K562 (cell line): ENCODE data around the gene RSAD1. TPM values are rescaled to one million over a fixed set of nuclear protein-coding genes. Genes with fewer than 3 reads are reported as not detected.
A peak's percentile ranks its signal among the peaks of the same experiment; 100 is the strongest.

ENCODE experiments used
- C11orf30 ChIP-seq: fragments of 450-650 bp; IDR thresholded peaks from 2 replicates; pipeline ENCODE4 v1.6.1; 2016; ENCODE audit warnings: low read depth, mild to moderate bottlenecking
- CEBPG ChIP-seq, 3 experiments: fragments of 200-800 bp in 1 of 3; sonication (Bioruptor generic) in 1 of 3; sonication (generic) in 1 of 3; formaldehyde crosslinking in 1 of 3; IDR thresholded peaks in 2 of 3; conservative IDR thresholded peaks in 1 of 3; 2 replicates each; pipeline versions ENCODE4 v1.6.1 to v1.8.0; 2016 to 2022; ENCODE audit warnings: missing compliant biosample characterization in 2 of 3, missing genetic modification characterization in 2 of 3, mild to moderate bottlenecking in 1 of 3, missing genetic modification reagents in 1 of 3
- HMGN3 ChIP-seq: IDR thresholded peaks from 2 replicates; pipeline ENCODE4 v1.6.1; 2011; ENCODE audit warnings: borderline replicate concordance, low read depth, mild to moderate bottlenecking, mixed read lengths, low read length; ENCODE audit not compliant: insufficient read length; ENCODE audit errors: extremely low read depth
- MTA2 ChIP-seq: fragments of 450-650 bp; IDR thresholded peaks from 2 replicates; pipeline ENCODE4 v1.6.1; 2016; ENCODE audit warnings: low read depth
- MTA3 ChIP-seq: fragments of 450-650 bp; formaldehyde crosslinking; IDR thresholded peaks from 2 replicates; pipeline ENCODE4 v1.6.1; 2017; ENCODE audit warnings: mild to moderate bottlenecking, borderline replicate concordance
- PCBP1 ChIP-seq: fragments of 200-400 bp; formaldehyde crosslinking; IDR thresholded peaks from 2 replicates; pipeline ENCODE4 v1.6.1; 2018; ENCODE audit warnings: mild to moderate bottlenecking, low read depth, low read length; ENCODE audit not compliant: poor library complexity, severe bottlenecking
- SRSF3 ChIP-seq: fragments of 200-400 bp; formaldehyde crosslinking; IDR thresholded peaks from 2 replicates; pipeline ENCODE4 v1.6.1; 2016; ENCODE audit warnings: mild to moderate bottlenecking, low read length, moderate library complexity; ENCODE audit not compliant: insufficient read depth
- ZNF445 ChIP-seq: fragments of 250-450 bp; sonication (Bioruptor Pico); IDR thresholded peaks from 2 replicates; pipeline ENCODE4 v1.4.0; 2020; ENCODE audit warnings: low read depth, mild to moderate bottlenecking, moderate library complexity
- polyA plus RNA-seq, 8 experiments: library from polyadenylated mRNA; depleted of rRNA in 4 of 8; stranded (reverse) in 5 of 8; unstranded in 3 of 8; fragments of >200 nt; fragmentation: Nextera tagmentation in 2 of 8; fragmentation: Illumina TruSeq in 1 of 8; extraction: Ambion mirVana in 2 of 8; extraction: Trizol in 1 of 8; gene quantifications; 2 replicates each; pipeline versions ENCODE4 v1.2.1 to v1.2.3, GENCODE V29; 2011 to 2014; ENCODE audit warnings: inconsistent platforms in 1 of 8, missing spikeins in 1 of 8
- total RNA-seq, 7 experiments: library from RNA; depleted of rRNA in 6 of 7; stranded (reverse); fragments of >200 nt in 6 of 7; fragmentation: Illumina TruSeq in 2 of 7; extraction: Trizol in 2 of 7; gene quantifications; 2 replicates each; pipeline versions ENCODE4 v1.2.1 to v1.2.3, GENCODE V29; 2011 to 2021; ENCODE audit warnings: low replicate concordance in 1 of 7
- TF ChIP-seq, protein P1 (sequence below), 3 experiments: fragments of 200-800 bp in 1 of 3; fragments of 250-450 bp in 1 of 3; fragments of 450-650 bp in 1 of 3; sonication (Bioruptor Pico) in 1 of 3; sonication (Bioruptor generic) in 1 of 3; formaldehyde crosslinking in 1 of 3; IDR thresholded peaks; 2 replicates each; pipeline versions ENCODE4 v1.6.1 to v1.8.0; 2016 to 2022; ENCODE audit warnings: mild to moderate bottlenecking in 2 of 3, missing genetic modification characterization in 2 of 3, missing compliant biosample characterization in 1 of 3, moderate library complexity in 1 of 3
- TF ChIP-seq, protein P2 (sequence below), 2 experiments: IDR thresholded peaks; 2 replicates each; pipeline ENCODE4 v1.6.1; 2012; ENCODE audit warnings: improper control_type of control experiment in 2 of 2, low read depth in 2 of 2, low read length in 2 of 2, borderline replicate concordance in 1 of 2
- TF ChIP-seq, protein P3 (sequence below): fragments of 250-450 bp; sonication (Bioruptor Pico); IDR thresholded peaks from 2 replicates; pipeline ENCODE4 v1.4.0; 2020
- TF ChIP-seq, protein P4 (sequence below): fragments of 250-450 bp; sonication (Bioruptor Pico); IDR thresholded peaks from 2 replicates; pipeline ENCODE4 v1.9.0; 2021; ENCODE audit warnings: mild to moderate bottlenecking, inconsistent platforms

RSAD1 gene
- total and polyA plus RNA-seq, 9 of the 15 experiments (the other 6 are each of a cell fraction or from before 2014, with no cell fraction given) = 4.5 to 42.5 (median 26.8) TPM

DNA sequence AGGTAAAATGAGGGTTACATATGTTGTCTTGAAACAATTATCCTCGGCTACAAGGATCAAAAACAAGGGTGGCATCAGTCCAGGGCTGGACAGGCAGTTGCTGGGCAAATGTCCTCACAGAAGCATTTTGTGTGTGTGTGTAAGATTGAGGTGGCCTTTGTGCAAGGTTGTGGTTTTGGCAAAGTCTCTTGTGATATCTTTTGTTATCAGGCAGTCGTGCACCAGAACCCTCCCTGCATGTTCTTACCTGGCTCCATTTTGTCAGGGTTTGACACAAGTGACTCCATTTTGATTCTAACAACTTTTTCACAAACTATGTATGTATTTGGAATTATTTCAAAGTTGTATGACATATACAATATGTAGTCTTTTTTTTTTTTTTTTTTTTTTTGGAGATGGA is 30.0 kb upstream of the RSAD1 start (continued):
- TF ChIP-seq, protein P1, sequence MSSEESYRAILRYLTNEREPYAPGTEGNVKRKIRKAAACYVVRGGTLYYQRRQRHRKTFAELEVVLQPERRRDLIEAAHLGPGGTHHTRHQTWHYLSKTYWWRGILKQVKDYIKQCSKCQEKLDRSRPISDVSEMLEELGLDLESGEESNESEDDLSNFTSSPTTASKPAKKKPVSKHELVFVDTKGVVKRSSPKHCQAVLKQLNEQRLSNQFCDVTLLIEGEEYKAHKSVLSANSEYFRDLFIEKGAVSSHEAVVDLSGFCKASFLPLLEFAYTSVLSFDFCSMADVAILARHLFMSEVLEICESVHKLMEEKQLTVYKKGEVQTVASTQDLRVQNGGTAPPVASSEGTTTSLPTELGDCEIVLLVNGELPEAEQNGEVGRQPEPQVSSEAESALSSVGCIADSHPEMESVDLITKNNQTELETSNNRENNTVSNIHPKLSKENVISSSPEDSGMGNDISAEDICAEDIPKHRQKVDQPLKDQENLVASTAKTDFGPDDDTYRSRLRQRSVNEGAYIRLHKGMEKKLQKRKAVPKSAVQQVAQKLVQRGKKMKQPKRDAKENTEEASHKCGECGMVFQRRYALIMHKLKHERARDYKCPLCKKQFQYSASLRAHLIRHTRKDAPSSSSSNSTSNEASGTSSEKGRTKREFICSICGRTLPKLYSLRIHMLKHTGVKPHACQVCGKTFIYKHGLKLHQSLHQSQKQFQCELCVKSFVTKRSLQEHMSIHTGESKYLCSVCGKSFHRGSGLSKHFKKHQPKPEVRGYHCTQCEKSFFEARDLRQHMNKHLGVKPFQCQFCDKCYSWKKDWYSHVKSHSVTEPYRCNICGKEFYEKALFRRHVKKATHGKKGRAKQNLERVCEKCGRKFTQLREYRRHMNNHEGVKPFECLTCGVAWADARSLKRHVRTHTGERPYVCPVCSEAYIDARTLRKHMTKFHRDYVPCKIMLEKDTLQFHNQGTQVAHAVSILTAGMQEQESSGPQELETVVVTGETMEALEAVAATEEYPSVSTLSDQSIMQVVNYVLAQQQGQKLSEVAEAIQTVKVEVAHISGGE (CRISPR knock-in tag; IDR thresholded peaks at IDR 0.05) = 0 out of 6 replicates have a peak, but pooled peaks of 1 of the 3 experiments have one; percentile 38
- TF ChIP-seq C11orf30 = no peak
- TF ChIP-seq, protein P2, sequence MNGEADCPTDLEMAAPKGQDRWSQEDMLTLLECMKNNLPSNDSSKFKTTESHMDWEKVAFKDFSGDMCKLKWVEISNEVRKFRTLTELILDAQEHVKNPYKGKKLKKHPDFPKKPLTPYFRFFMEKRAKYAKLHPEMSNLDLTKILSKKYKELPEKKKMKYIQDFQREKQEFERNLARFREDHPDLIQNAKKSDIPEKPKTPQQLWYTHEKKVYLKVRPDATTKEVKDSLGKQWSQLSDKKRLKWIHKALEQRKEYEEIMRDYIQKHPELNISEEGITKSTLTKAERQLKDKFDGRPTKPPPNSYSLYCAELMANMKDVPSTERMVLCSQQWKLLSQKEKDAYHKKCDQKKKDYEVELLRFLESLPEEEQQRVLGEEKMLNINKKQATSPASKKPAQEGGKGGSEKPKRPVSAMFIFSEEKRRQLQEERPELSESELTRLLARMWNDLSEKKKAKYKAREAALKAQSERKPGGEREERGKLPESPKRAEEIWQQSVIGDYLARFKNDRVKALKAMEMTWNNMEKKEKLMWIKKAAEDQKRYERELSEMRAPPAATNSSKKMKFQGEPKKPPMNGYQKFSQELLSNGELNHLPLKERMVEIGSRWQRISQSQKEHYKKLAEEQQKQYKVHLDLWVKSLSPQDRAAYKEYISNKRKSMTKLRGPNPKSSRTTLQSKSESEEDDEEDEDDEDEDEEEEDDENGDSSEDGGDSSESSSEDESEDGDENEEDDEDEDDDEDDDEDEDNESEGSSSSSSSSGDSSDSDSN (IDR thresholded peaks at IDR 0.05; ENCODE audit: borderline replicate concordance in 1 of 2, low read depth in 2 of 2, low read length in 2 of 2) = no peak
- no peak for TF ChIP-seq MTA2
- TF ChIP-seq ZNF445 (CRISPR knock-in tag) = no peak
- TF ChIP-seq PCBP1 = no peak
- TF ChIP-seq, protein P3, sequence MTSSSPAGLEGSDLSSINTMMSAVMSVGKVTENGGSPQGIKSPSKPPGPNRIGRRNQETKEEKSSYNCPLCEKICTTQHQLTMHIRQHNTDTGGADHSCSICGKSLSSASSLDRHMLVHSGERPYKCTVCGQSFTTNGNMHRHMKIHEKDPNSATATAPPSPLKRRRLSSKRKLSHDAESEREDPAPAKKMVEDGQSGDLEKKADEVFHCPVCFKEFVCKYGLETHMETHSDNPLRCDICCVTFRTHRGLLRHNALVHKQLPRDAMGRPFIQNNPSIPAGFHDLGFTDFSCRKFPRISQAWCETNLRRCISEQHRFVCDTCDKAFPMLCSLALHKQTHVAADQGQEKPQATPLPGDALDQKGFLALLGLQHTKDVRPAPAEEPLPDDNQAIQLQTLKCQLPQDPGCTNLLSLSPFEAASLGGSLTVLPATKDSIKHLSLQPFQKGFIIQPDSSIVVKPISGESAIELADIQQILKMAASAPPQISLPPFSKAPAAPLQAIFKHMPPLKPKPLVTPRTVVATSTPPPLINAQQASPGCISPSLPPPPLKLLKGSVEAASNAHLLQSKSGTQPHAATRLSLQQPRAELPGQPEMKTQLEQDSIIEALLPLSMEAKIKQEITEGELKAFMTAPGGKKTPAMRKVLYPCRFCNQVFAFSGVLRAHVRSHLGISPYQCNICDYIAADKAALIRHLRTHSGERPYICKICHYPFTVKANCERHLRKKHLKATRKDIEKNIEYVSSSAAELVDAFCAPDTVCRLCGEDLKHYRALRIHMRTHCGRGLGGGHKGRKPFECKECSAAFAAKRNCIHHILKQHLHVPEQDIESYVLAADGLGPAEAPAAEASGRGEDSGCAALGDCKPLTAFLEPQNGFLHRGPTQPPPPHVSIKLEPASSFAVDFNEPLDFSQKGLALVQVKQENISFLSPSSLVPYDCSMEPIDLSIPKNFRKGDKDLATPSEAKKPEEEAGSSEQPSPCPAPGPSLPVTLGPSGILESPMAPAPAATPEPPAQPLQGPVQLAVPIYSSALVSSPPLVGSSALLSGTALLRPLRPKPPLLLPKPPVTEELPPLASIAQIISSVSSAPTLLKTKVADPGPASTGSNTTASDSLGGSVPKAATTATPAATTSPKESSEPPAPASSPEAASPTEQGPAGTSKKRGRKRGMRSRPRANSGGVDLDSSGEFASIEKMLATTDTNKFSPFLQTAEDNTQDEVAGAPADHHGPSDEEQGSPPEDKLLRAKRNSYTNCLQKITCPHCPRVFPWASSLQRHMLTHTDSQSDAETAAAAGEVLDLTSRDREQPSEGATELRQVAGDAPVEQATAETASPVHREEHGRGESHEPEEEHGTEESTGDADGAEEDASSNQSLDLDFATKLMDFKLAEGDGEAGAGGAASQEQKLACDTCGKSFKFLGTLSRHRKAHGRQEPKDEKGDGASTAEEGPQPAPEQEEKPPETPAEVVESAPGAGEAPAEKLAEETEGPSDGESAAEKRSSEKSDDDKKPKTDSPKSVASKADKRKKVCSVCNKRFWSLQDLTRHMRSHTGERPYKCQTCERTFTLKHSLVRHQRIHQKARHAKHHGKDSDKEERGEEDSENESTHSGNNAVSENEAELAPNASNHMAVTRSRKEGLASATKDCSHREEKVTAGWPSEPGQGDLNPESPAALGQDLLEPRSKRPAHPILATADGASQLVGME (CRISPR knock-in tag) = no peak
- TF ChIP-seq MTA3 = no peak
- no peak for TF ChIP-seq SRSF3
- TF ChIP-seq HMGN3 = no peak
- TF ChIP-seq, protein P4, sequence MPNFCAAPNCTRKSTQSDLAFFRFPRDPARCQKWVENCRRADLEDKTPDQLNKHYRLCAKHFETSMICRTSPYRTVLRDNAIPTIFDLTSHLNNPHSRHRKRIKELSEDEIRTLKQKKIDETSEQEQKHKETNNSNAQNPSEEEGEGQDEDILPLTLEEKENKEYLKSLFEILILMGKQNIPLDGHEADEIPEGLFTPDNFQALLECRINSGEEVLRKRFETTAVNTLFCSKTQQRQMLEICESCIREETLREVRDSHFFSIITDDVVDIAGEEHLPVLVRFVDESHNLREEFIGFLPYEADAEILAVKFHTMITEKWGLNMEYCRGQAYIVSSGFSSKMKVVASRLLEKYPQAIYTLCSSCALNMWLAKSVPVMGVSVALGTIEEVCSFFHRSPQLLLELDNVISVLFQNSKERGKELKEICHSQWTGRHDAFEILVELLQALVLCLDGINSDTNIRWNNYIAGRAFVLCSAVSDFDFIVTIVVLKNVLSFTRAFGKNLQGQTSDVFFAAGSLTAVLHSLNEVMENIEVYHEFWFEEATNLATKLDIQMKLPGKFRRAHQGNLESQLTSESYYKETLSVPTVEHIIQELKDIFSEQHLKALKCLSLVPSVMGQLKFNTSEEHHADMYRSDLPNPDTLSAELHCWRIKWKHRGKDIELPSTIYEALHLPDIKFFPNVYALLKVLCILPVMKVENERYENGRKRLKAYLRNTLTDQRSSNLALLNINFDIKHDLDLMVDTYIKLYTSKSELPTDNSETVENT (CRISPR knock-in tag) = no peak
- TF ChIP-seq CEBPG (CRISPR knock-in tag; IDR thresholded peaks at IDR 0.05) = no peak
- no peak for TF ChIP-seq CEBPG (tag; conservative IDR thresholded peaks at IDR 0.05 in 1 of 2, IDR thresholded peaks at IDR 0.05 in 1 of 2)
